ENCODE measurements around the gene SLC9A3. TPM values are rescaled to one million over a fixed set of nuclear protein-coding genes. Genes with fewer than 3 reads are reported as not detected.

The SLC9A3 gene
- total RNA-seq, 2 experiments from 2014 or later = 2.1 to 2.4 TPM

DNA sequence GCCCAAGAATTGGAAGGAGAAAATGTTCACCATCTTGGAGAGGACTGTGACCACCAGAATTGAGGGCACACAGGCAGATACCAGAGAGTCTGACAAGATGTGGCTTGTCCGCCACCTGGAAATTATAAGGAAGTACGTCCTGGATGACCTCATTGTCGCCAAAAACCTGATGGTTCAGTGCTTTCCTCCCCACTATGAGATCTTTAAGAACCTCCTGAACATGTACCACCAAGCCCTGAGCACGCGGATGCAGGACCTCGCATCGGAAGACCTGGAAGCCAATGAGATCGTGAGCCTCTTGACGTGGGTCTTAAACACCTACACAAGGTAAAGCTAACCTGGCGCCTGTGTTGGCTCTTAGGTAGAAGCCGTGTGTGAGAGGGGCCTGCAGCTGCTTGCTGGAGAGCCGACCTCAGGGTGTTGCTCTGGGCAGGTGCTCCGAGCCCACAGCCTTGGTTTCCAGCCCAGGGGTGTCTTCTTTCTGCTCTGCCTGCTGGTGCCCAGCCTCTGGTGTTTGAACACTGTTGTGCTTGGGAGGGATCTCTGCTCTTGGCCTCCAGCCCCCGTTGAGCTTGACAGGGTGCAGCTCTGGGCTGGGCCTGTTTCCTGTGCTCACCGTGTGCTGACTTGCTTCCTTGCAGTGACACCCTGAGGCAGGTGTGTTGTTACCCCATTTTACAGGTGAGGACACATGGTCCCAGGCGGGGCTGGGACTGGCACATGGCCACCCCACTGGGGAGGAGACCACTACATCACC, 70.3 kb downstream of the SLC9A3 start:
- ATAC-seq (no peak), DNase-seq (peak; percentile 7)
- ChIA-PET CTCF (interaction anchor here (1.1 kb wide), 1 partner anchor 20 kb away, joined by 6 read pairs; no protein-coding TSS in a partner anchor), POLR2A (no interaction called here)
- Mint-ChIP-seq H3K27me3 (no peaks in the 10 kb centered on the region), H3K36me3 (ENCODE audit: low read depth) (peaks cover 92% of the 10 kb centered on the region), H3K27ac (peak overlapping the region; percentile 81), H3K4me1 (peaks cover 51% of the 10 kb centered on the region), H3K4me3 (no peak overlapping the region), H3K9me3 (ENCODE audit: low read depth) (peaks cover 23% of the 10 kb centered on the region)
- intact Hi-C loops (cut with DNase I, micrococcal nuclease) = no loop called here

DNA sequence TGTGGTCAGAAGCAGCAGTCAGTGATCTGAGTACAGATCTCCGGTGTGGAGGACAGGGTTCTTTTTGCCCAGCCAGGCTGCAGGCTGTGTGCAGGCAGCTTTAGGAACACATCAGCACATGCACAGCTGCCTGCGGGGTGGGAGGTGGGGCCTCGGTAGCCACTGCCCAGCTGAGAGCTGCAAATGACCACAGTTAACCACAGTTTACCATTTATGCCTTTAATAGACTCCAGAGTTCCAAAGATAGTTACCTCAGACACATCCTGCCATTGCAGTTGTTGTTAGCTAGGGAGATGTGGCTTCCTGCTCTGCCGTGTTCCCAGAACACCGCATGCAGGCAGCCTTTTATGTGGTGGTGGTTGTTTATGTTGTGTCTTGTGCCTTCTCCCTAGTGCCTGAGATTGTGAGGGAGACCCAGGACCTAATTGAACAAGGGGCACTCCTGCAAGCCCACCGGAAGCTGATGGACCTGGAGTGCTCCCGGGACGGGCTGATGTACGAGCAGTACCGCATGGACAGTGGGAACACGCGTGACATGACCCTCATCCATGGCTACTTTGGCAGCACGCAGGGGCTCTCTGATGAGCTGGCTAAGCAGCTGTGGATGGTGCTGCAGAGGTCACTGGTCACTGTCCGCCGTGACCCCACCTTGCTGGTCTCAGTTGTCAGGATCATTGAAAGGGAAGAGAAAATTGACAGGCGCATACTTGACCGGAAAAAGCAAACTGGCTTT, 71.1 kb downstream of the SLC9A3 start:
- ATAC-seq (no peak), DNase-seq (peak; percentile 7)
- H3K4me3 Mint-ChIP-seq = no peak overlapping the region
- intact Hi-C loops (cut with DNase I, micrococcal nuclease) = no loop called here
- ChIA-PET CTCF (interaction anchor here (1.1 kb wide), 1 partner anchor 20 kb away, joined by 6 read pairs; no protein-coding TSS in a partner anchor), POLR2A (no interaction called here)
- peak overlapping the region; percentile 81 for H3K27ac Mint-ChIP-seq
- peaks cover 92% of the 10 kb centered on the region for H3K36me3 Mint-ChIP-seq (ENCODE audit: low read depth)
- no peaks in the 10 kb centered on the region for H3K27me3 Mint-ChIP-seq
- H3K4me1 Mint-ChIP-seq = peaks cover 47% of the 10 kb centered on the region
- H3K9me3 Mint-ChIP-seq (ENCODE audit: low read depth) = peaks cover 23% of the 10 kb centered on the region

DNA sequence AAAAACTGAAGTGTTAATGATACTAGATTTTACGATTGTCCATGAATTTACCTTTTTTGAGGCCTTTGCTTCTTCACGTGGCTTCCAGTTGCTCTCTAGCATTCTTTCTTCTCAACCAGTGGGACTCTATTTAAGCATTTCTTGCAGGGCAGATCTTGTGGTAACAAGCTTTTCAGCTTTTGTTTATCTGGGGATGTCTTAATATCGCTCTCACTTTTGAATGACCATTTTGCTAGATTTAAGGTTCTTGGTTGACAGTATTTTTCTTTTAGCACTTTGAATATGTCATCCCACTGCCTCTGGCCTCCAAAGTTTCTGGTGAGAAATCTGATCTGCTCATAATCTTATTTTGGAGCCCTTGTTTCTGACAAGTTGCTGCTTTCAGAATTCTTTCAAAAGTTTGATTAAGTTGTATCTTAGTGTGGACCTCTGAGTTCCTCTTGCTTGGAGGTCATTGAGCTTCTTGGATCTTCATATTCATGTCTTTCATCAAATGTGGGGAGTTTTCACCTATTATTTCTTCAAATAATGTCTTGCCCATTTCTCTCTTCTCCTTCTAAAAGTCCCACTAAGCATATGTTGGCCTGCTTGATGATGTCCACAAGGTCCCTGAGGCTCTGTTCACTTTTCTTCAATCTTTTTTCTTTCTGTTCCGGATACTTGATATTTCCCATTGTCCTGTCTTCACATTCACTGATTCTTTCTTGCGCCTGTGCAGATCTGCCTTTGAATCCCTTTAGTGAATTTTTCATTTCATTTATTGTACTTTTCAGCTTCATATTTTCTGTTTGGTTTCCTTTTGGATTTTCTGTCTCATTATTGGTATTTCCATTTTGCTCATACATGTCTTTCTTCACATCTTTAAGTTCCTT, 72.4 kb downstream of the SLC9A3 start:
- Mint-ChIP-seq H3K27ac (peak overlapping the region; percentile 40), H3K4me1 (peaks cover 53% of the 10 kb centered on the region), H3K9me3 (ENCODE audit: low read depth) (peaks cover 23% of the 10 kb centered on the region), H3K36me3 (ENCODE audit: low read depth) (peaks cover 93% of the 10 kb centered on the region), H3K27me3 (no peaks in the 10 kb centered on the region), H3K4me3 (no peak overlapping the region)
- ChIA-PET CTCF (interaction anchor here (0.7 to 1.3 kb wide), 6 partner anchors 20 to 264 kb away, joined by 3 read pairs; no protein-coding TSS in a partner anchor), POLR2A (interaction anchor here (0.6 kb wide), 1 partner anchor 181 kb away, joined by 3 read pairs; no protein-coding TSS in a partner anchor)
- intact Hi-C loops (cut with DNase I, micrococcal nuclease) = no loop called here
- DNase-seq = no peak
- no peak for ATAC-seq

DNA sequence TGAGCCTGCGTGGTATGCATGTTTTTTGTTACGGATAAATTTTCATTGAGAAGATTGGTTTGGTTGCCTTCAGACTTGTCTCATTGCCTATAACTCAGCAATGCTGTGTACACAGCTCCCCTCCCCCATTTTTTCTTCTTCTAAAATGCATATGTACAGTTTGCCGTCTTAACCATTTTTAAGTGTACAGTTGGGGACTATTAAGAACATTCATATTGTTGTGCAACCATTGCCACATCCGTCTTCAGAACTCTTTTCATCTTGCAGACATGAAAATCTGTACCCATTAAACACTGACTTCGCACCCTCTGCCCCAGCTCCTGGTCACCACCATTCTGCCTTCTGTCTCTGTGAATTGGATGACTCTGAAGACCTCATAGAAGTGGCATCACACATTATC, 75.1 kb downstream of the SLC9A3 start:
- Mint-ChIP-seq H3K27ac (peak overlapping the region; percentile 11), H3K36me3 (ENCODE audit: low read depth) (peaks cover 78% of the 10 kb centered on the region), H3K9me3 (ENCODE audit: low read depth) (peaks cover 23% of the 10 kb centered on the region), H3K4me3 (no peak overlapping the region), H3K4me1 (peaks cover 59% of the 10 kb centered on the region), H3K27me3 (no peaks in the 10 kb centered on the region)
- intact Hi-C loops (cut with DNase I, micrococcal nuclease) = loop anchor here in 1 of 2 experiments (10.0 kb wide), 1 partner anchor 446 kb away; the partner anchor contains the start of genes BRD9 and TRIP13
- ChIA-PET CTCF (interaction anchor here (0.6 to 3.9 kb wide), 5 partner anchors 9 to 243 kb away, joined by 3 to 19 read pairs (median 5); no protein-coding TSS in a partner anchor), POLR2A (no interaction called here)
- ATAC-seq (no peak), DNase-seq (no peak)

DNA sequence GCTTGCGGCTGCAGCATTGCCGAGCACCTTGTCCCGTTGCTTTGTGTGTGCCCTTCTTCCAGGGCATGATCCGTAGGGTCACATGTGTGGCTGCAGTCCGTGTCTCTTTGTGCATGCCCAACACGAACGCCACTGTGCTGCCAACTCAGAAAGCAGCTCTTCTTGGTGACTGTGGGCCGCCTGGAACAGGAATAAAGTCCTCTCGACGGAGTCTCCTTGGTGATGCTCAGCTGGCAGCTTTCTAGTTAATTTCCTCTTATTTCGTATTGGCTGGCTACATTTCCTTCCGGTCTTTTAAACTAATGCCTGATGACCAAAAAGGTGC, 75.5 kb downstream of the SLC9A3 start:
- peaks cover 23% of the 10 kb centered on the region for H3K9me3 Mint-ChIP-seq (ENCODE audit: low read depth)
- no peak overlapping the region for H3K27ac Mint-ChIP-seq
- peaks cover 74% of the 10 kb centered on the region for H3K36me3 Mint-ChIP-seq (ENCODE audit: low read depth)
- no peak for ATAC-seq
- H3K27me3 Mint-ChIP-seq = no peaks in the 10 kb centered on the region
- no peak overlapping the region for H3K4me3 Mint-ChIP-seq
- no peak for DNase-seq
- intact Hi-C loops (cut with DNase I, micrococcal nuclease) = loop anchor here in 1 of 2 experiments (10.0 kb wide), 1 partner anchor 446 kb away; the partner anchor contains the start of genes BRD9 and TRIP13
- POLR2A ChIA-PET = no interaction called here
- peaks cover 57% of the 10 kb centered on the region for H3K4me1 Mint-ChIP-seq
- CTCF ChIA-PET = interaction anchor here (1.1 to 3.9 kb wide), 4 partner anchors 9 to 103 kb away, joined by 3 to 19 read pairs (median 6); no protein-coding TSS in a partner anchor

DNA sequence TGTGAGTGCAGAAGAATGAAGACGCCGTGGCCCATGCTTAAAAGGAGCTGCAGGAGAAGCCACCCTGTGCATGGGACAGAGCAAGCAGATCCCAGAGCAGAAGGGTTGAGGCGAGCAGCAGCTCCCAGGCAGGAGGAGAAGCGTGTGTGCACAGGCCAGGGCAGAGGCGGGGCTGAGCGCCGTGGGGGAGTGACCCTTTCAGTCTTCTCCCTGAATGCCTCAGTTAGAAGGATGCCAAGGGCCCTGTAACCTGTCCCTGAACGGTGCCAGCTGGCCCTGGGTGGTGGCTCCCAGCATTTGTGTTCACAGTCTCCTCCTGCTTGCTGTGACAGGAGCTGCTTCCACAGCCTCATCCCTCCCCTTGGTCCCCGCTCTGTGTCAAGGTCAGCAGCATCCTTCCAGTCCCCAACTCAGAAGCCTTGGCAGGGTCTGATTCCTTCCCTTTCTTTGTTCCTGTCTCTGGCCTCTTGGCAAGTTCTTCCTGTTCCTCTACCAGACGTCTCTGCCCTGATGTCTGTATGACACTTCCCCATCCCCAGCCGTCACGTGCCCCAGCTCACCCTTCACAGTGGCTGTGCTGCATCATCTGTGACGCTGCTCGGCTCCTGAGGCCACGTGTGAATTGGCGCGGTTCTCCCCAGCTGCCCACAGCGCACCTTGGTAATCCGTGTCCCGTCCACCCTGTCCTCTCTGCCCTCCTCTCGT, 76.0 kb downstream of the SLC9A3 start:
- no peak overlapping the region for H3K4me3 Mint-ChIP-seq
- ChIA-PET POLR2A (no interaction called here), CTCF (interaction anchor here (1.1 to 3.9 kb wide), 4 partner anchors 10 to 102 kb away, joined by 3 to 19 read pairs (median 6); no protein-coding TSS in a partner anchor)
- H3K27ac Mint-ChIP-seq = no peak overlapping the region
- ATAC-seq (no peak), DNase-seq (peak; percentile 4)
- intact Hi-C loops (cut with DNase I, micrococcal nuclease) = loop anchor here in 1 of 2 experiments (10.0 kb wide), 1 partner anchor 447 kb away; the partner anchor contains the start of genes BRD9 and TRIP13
- peaks cover 55% of the 10 kb centered on the region for H3K4me1 Mint-ChIP-seq
- H3K36me3 Mint-ChIP-seq (ENCODE audit: low read depth) = peaks cover 71% of the 10 kb centered on the region
- no peaks in the 10 kb centered on the region for H3K27me3 Mint-ChIP-seq
- peaks cover 23% of the 10 kb centered on the region for H3K9me3 Mint-ChIP-seq (ENCODE audit: low read depth)

DNA sequence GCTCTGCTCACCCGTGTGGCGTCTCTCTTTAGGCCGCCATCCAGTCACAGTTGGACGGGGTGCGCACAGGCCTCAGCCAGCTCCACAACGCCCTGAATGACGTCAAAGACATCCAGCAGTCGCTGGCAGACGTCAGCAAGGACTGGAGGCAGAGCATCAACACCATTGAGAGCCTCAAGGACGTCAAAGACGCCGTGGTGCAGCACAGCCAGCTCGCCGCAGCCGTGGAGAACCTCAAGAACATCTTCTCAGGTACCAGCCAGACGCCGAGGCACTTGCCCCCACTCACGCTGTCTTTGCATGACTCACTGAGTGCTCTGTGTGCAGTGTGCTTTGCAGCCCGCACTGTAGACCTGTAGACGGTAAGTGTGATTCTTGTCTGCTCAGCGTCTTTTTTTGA, 76.7 kb downstream of the SLC9A3 start:
- H3K9me3 Mint-ChIP-seq (ENCODE audit: low read depth) = peaks cover 21% of the 10 kb centered on the region
- DNase-seq = no peak
- CTCF ChIA-PET = interaction anchor here (0.5 to 3.9 kb wide), 9 partner anchors 10 to 165 kb away, joined by 3 to 19 read pairs (median 3); no protein-coding TSS in a partner anchor
- H3K36me3 Mint-ChIP-seq (ENCODE audit: low read depth) = peaks cover 64% of the 10 kb centered on the region
- H3K4me3 Mint-ChIP-seq = no peak overlapping the region
- no peak for ATAC-seq
- POLR2A ChIA-PET = interaction anchor here (0.5 to 1.1 kb wide), 2 partner anchors 11 to 33 kb away, joined by 4 read pairs; no protein-coding TSS in a partner anchor
- H3K27ac Mint-ChIP-seq = no peak overlapping the region
- H3K27me3 Mint-ChIP-seq = no peaks in the 10 kb centered on the region
- intact Hi-C loops (cut with DNase I, micrococcal nuclease) = loop anchor here in 1 of 2 experiments (10.0 kb wide), 1 partner anchor 447 kb away; the partner anchor contains the start of genes BRD9 and TRIP13
- H3K4me1 Mint-ChIP-seq = peaks cover 48% of the 10 kb centered on the region

DNA sequence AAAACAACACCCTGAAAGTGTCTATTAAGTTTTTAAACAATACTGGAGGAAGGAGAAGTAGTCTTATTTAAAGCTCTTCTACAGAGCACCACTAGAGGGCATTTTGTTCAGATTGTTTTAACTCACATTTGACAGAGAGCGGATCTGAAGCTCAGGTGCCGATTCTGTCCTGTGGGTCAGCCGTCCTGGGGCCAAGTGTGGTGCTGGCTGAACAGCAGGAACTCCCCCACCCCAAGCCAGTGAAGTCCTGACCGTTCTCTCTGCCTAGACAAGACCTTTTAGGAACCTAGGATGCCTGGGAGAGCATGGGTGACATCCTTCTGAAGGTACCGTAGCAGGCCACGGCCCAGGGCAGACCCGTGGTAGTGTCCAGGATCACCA, 77.4 kb downstream of the SLC9A3 start:
- Mint-ChIP-seq H3K4me3 (no peak overlapping the region), H3K27ac (peak overlapping the region; percentile 65), H3K9me3 (ENCODE audit: low read depth) (peaks cover 15% of the 10 kb centered on the region), H3K4me1 (peaks cover 48% of the 10 kb centered on the region), H3K36me3 (ENCODE audit: low read depth) (peaks cover 58% of the 10 kb centered on the region), H3K27me3 (no peaks in the 10 kb centered on the region)
- ChIA-PET POLR2A (interaction anchor here (0.5 to 1.4 kb wide), 4 partner anchors 11 to 171 kb away, joined by 4 to 10 read pairs (median 5); no protein-coding TSS in a partner anchor), CTCF (interaction anchor here (0.5 to 3.9 kb wide), 15 partner anchors 9 to 164 kb away, joined by 3 to 19 read pairs (median 4); no protein-coding TSS in a partner anchor)
- DNase-seq = peak; percentile 13
- intact Hi-C loops (cut with DNase I, micrococcal nuclease) = loop anchor here (1.0 to 10.0 kb wide), 2 partner anchors 26 to 448 kb away; partner anchors contain the start of genes BRD9 (in 1 of the 2) and TRIP13 (in 1 of the 2)
- ATAC-seq = peak; percentile 40

DNA sequence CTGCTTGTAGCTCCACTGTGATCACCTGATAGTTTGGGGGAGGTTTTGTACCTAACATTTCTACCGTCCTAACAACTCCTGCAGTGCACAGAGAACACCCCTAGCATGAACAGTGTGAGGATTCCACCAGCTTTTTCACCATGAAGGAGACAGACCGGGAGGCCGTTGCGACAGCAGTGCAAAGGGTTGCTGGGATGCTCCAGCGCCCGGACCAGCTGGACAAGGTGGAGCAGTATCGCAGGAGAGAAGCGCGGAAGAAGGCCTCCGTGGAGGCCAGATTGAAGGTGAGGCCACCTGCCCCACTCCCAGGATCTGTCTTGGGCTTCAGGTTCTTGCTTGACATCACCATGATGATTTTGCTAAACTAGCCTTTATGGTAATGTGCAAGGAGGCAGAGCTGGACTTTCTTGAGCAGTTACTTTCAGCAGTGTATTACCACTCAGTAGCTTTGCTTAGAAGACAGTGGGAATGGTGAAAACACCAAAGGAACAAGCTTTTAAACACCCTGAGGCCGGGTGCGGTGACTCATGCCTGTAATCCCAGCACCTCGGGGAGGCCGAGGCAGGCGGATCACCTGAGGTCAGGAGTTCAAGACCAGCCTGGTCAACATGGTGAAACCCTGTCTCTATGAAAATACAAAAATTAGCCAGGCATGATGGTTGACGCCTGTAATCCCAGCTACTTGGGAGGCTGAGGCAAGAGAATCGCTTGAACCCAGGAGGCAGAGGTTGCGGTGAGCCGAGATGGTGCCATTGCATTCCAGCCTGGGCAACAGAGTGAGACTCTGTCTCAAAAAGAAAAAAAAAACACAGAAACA, 78.0 kb downstream of the SLC9A3 start:
- intact Hi-C loops (cut with DNase I, micrococcal nuclease) = loop anchor here (1.0 to 10.0 kb wide), 2 partner anchors 27 to 449 kb away; partner anchors contain the start of genes BRD9 (in 1 of the 2) and TRIP13 (in 1 of the 2)
- DNase-seq (no peak), ATAC-seq (no peak)
- no peak overlapping the region for H3K4me3 Mint-ChIP-seq
- peak overlapping the region; percentile 65 for H3K27ac Mint-ChIP-seq
- ChIA-PET CTCF (interaction anchor here (0.8 to 3.9 kb wide), 15 partner anchors 8 to 132 kb away, joined by 3 to 19 read pairs (median 4); no protein-coding TSS in a partner anchor), POLR2A (interaction anchor here (0.7 to 1.4 kb wide), 3 partner anchors 12 to 170 kb away, joined by 4 to 10 read pairs (median 6); no protein-coding TSS in a partner anchor)
- H3K36me3 Mint-ChIP-seq (ENCODE audit: low read depth) = peaks cover 52% of the 10 kb centered on the region
- H3K4me1 Mint-ChIP-seq = peaks cover 51% of the 10 kb centered on the region
- no peaks in the 10 kb centered on the region for H3K27me3 Mint-ChIP-seq
- H3K9me3 Mint-ChIP-seq (ENCODE audit: low read depth) = peaks cover 9% of the 10 kb centered on the region
